Endothelial cell of umbilical vein (primary cell): ENCODE data around the gene DENND2A.
"Not testable (repeated sequence)": the region's sequence is repeated elsewhere in the genome, so short reads cannot be mapped to it uniquely, and the experiment has no call there.

Source experiments
- EZH2 ChIP-seq: IDR thresholded peaks from 2 replicates; pipeline ENCODE4 v1.6.1; 2012; ENCODE audit warnings: borderline replicate concordance, low read depth, mild to moderate bottlenecking, moderate library complexity, low read length, inconsistent platforms; ENCODE audit not compliant: severe bottlenecking
- FOS ChIP-seq: IDR thresholded peaks from 2 replicates; pipeline ENCODE4 v1.6.1; 2011; ENCODE audit warnings: mild to moderate bottlenecking, low read length, moderate library complexity, borderline replicate concordance; ENCODE audit not compliant: insufficient read depth
- MAX ChIP-seq: IDR thresholded peaks from 2 replicates; pipeline ENCODE4 v1.6.1; 2011; ENCODE audit not compliant: insufficient read depth, insufficient read length
- MYC ChIP-seq: IDR thresholded peaks from one replicate; pipeline ENCODE4 v1.6.1; 2011; ENCODE audit warnings: mild to moderate bottlenecking, low read depth, low read length
- POLR2A ChIP-seq: IDR thresholded peaks from 2 replicates; pipeline ENCODE4 v1.6.1; 2012; ENCODE audit warnings: low read depth, mild to moderate bottlenecking, control low read depth, low read length
- POLR2AphosphoS5 ChIP-seq: IDR thresholded peaks from 2 replicates; pipeline ENCODE4 v1.6.1; 2012; ENCODE audit warnings: low read depth, mild to moderate bottlenecking, control low read depth, low read length, moderate library complexity; ENCODE audit not compliant: insufficient read depth
- TF ChIP-seq, protein P1 (sequence below), 2 donors: IDR thresholded peaks; 1 replicate in 1 of 2; 2 replicates in 1 of 2; pipeline ENCODE4 v1.5.1; 2011; ENCODE audit warnings: low read length in 2 of 2, mild to moderate bottlenecking in 2 of 2, moderate library complexity in 2 of 2, control low read depth in 1 of 2, inconsistent platforms in 1 of 2, low read depth in 1 of 2; ENCODE audit not compliant: insufficient read depth in 1 of 2; ENCODE audit errors: extremely low read depth in 1 of 2

GRCh38 chr7:140669862-140670261, 29.2 kb upstream of the DENND2A start:
- not testable (repeated sequence) for TF ChIP-seq FOS, POLR2AphosphoS5, POLR2A, MYC, MAX, EZH2
- TF ChIP-seq, protein P1, sequence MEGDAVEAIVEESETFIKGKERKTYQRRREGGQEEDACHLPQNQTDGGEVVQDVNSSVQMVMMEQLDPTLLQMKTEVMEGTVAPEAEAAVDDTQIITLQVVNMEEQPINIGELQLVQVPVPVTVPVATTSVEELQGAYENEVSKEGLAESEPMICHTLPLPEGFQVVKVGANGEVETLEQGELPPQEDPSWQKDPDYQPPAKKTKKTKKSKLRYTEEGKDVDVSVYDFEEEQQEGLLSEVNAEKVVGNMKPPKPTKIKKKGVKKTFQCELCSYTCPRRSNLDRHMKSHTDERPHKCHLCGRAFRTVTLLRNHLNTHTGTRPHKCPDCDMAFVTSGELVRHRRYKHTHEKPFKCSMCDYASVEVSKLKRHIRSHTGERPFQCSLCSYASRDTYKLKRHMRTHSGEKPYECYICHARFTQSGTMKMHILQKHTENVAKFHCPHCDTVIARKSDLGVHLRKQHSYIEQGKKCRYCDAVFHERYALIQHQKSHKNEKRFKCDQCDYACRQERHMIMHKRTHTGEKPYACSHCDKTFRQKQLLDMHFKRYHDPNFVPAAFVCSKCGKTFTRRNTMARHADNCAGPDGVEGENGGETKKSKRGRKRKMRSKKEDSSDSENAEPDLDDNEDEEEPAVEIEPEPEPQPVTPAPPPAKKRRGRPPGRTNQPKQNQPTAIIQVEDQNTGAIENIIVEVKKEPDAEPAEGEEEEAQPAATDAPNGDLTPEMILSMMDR (IDR thresholded peaks at IDR 0.05; ENCODE audit: extremely low read depth in 1 of 2, insufficient read depth in 1 of 2, low read depth in 1 of 2, low read length in 2 of 2), result not testable (repeated sequence)
